ENCODE measurements around the gene MLLT3.

Gene MLLT3

GRCh38 chr9:20640331-20641187, 18.3 kb upstream of the MLLT3 start:
- Mint-ChIP-seq H3K27ac (peak overlapping the region; percentile 9), H3K9me3 (no peaks in the 10 kb centered on the region), H3K4me3 (peak overlapping the region; percentile 28), H3K4me1 (peaks cover 11% of the 10 kb centered on the region), H3K36me3 (peaks cover 5% of the 10 kb centered on the region)
- DNase-seq (ENCODE audit: low spot score in 2 of 2) (peak in 1 of 2 donors; percentile 40), ATAC-seq (peak; percentile 93)

DNA sequence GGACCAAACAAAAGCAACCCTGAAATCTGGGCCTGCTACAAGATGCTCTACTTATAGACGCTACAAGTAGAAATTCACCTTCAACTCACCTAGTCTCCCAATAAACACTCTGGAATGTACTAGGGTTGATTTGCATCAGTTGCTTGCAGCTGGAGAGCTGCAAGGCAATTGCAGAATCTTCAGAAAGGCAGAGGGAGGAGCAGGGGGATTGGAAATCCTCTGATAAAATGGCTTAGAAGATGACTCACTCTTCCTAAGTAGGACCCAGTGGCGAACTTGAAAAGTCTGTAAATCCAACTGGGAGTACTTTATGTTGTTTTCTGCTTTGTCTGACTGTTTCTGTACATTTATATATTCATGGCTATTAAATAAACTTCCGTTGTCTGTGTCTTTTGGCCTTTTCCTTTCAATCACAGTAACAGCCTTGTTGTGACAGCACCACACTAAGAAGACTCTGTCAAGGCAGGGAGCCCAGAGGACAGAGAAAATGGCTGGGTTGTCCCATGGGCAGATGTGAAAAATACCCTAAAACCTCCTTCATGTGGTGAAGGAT, 14.7 kb upstream of the MLLT3 start:
- no peak for DNase-seq (ENCODE audit: low spot score in 2 of 2)
- Mint-ChIP-seq H3K4me1 (peaks cover 11% of the 10 kb centered on the region), H3K36me3 (peaks cover 5% of the 10 kb centered on the region), H3K4me3 (no peak overlapping the region), H3K9me3 (no peaks in the 10 kb centered on the region), H3K27ac (no peak overlapping the region)
- ATAC-seq = no peak

DNA sequence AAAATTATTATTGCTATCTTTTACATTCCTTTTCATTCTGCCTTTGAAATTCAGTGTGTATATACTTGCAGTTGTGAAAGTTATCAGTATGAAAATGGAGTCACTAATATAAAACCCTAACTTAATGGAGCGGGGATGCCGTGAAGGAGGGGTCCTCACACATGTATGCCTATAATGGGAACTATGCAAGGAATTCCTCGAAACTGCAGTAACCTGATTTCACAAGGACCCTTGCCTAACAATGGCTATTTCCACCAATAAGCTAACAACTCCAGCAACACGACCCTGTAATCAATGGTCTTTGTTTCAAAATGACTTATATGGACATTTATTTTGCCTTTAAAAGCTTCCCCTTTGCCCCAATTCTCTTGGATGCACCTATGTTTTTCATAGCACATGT, 12.6 kb upstream of the MLLT3 start:
- ATAC-seq (no peak), DNase-seq (ENCODE audit: low spot score in 2 of 2) (no peak)
- no peak overlapping the region for H3K27ac Mint-ChIP-seq
- H3K4me3 Mint-ChIP-seq = no peak overlapping the region
- H3K9me3 Mint-ChIP-seq = no peaks in the 10 kb centered on the region
- H3K4me1 Mint-ChIP-seq = no peaks in the 10 kb centered on the region
- no peaks in the 10 kb centered on the region for H3K36me3 Mint-ChIP-seq

DNA sequence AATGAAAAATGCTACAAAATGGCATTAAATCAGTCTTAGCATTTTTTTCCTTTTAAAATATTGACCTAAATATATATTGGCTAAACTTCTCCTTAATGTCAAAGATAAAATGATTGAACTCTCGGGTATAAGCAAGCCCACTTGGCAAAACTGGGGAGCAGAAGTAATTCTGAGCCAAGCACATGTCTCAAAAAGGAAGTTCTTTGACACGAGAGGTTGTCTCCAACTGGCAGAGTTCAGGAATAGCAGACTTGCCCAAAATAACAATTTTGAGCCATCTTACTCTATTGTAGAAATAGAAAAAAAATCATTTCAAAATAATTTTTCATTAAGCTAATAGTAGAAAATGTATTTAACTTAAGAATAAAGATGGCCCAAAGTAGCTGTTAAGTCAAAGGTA, 10.4 kb upstream of the MLLT3 start:
- ATAC-seq = no peak
- no peak overlapping the region for H3K27ac Mint-ChIP-seq

GRCh38 chr9:20630241-20630943, 8.1 kb upstream of the MLLT3 start:
- H3K36me3 Mint-ChIP-seq = no peaks in the 10 kb centered on the region
- H3K4me3 Mint-ChIP-seq = no peak overlapping the region
- DNase-seq (ENCODE audit: low spot score in 2 of 2) = no peak
- no peaks in the 10 kb centered on the region for H3K9me3 Mint-ChIP-seq
- no peak for ATAC-seq
- H3K4me1 Mint-ChIP-seq = no peaks in the 10 kb centered on the region
- no peak overlapping the region for H3K27ac Mint-ChIP-seq

More for the DNA sequence above, 10.4 kb upstream of the MLLT3 start:
- DNase-seq (ENCODE audit: low spot score in 2 of 2) = no peak
- Mint-ChIP-seq H3K36me3 (no peaks in the 10 kb centered on the region), H3K4me1 (no peaks in the 10 kb centered on the region), H3K9me3 (no peaks in the 10 kb centered on the region), H3K4me3 (no peak overlapping the region)

GRCh38 chr9:20625003-20625349, 2.7 kb upstream of the MLLT3 start:
- H3K4me1 Mint-ChIP-seq = peaks cover 33% of the 10 kb centered on the region
- peak overlapping the region; percentile 89 for H3K4me3 Mint-ChIP-seq
- peak overlapping the region; percentile 95 for H3K27ac Mint-ChIP-seq

DNA sequence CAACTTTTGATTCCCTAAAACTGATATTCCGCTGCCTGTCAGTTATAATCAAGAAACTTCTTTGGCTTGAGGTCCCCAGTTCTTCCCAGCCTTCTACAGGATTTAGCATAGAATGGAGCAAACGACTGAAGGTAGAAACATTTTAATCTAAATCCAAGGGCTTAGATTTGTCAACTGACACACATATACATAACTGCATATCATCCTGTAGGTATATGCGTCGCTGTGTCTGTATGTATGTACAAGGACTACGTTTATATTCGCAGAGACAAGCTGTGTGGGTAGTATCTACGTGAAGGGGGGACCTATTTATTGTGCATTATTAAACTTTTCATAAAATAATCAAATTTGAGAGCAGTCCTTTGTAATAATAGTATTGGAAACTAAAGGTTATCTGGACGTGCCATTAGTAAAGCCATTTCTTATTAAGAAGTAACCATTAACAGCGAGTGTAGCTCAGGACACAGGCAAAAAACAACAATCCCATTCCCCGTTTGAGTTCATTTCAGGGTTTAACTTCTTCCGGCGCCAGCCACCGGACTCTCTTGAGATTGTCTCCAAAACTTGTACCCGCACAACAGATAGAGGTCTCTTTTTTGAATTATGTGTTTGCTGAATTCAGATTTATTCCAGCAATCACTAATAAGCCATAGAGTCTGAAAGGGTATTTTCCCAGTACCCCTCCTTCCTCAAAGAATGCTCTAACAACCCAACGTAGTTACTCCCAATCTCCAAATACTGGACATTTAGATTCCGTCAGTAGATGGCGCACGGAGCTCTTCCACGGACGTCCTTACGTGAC, 2.1 kb upstream of the MLLT3 start:
- Mint-ChIP-seq H3K36me3 (peaks cover 34% of the 10 kb centered on the region), H3K4me3 (peak overlapping the region; percentile 89), H3K4me1 (peaks cover 37% of the 10 kb centered on the region), H3K27ac (peak overlapping the region; percentile 95), H3K9me3 (no peaks in the 10 kb centered on the region)
- DNase-seq (ENCODE audit: low spot score in 2 of 2) (peak; percentile 17 to 56), ATAC-seq (no peak)

More at GRCh38 chr9:20625003-20625349, 2.7 kb upstream of the MLLT3 start:
- H3K36me3 Mint-ChIP-seq = peaks cover 30% of the 10 kb centered on the region
- DNase-seq (ENCODE audit: low spot score in 2 of 2) = no peak
- no peak for ATAC-seq
- H3K9me3 Mint-ChIP-seq = no peaks in the 10 kb centered on the region

GRCh38 chr9:20623748-20624124, 1.4 kb upstream of the MLLT3 start:
- H3K36me3 Mint-ChIP-seq = peaks cover 34% of the 10 kb centered on the region
- DNase-seq (ENCODE audit: low spot score in 2 of 2) (no peak), ATAC-seq (no peak)
- peak overlapping the region; percentile 89 for H3K4me3 Mint-ChIP-seq
- H3K9me3 Mint-ChIP-seq = no peaks in the 10 kb centered on the region
- H3K27ac Mint-ChIP-seq = peak overlapping the region; percentile 95
- peaks cover 42% of the 10 kb centered on the region for H3K4me1 Mint-ChIP-seq

GRCh38 chr9:20623021-20623747, 885 bp upstream of the MLLT3 start:
- peak; percentile 35 for ATAC-seq
- H3K4me1 Mint-ChIP-seq = peaks cover 47% of the 10 kb centered on the region
- peak overlapping the region; percentile 89 for H3K4me3 Mint-ChIP-seq
- H3K27ac Mint-ChIP-seq = peak overlapping the region; percentile 95
- H3K9me3 Mint-ChIP-seq = no peaks in the 10 kb centered on the region
- peak; percentile 30 to 75 for DNase-seq (ENCODE audit: low spot score in 2 of 2)
- H3K36me3 Mint-ChIP-seq = peaks cover 34% of the 10 kb centered on the region

GRCh38 chr9:20621471-20622329, 599 bp downstream of the MLLT3 start:
- ATAC-seq = peak; percentile 57
- peaks cover 47% of the 10 kb centered on the region for H3K4me1 Mint-ChIP-seq

DNA sequence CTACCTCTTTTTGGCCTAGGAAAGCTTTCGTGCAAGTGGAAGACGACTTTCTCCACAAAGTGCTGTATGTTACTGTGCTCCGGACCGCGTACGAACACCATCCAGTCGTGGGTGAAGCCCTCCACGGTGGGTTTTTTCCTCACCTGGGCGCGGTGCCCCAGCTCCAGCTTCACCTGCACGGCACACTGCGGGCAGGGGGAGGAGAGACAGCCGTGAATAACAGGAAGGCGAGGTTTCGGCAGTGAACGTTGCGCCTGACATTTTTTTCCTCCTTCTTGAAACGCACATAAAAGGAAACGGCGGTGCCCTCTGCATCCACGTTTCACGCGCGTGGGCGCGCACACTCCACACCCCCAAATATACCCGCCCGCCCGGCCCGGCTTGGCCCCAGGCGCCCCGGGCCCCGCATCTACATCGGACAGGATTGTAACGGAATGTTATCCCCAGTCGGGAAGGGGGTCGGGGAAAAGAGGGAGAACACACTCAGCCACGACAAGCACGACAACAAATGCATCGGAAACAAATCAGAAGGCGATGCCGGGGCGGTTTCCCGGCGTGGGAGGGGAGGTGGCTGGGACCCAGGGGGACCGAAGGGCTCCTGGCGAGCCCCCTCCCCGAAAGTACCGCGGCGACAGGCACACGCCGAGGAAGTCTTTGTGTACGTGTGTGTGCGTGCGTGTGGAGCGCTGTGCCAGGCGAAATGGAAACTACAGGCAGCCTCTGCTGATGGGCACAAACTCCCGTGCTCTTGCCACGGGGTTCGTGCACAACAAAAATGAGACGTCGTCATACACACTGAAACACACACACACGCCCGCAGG, 1.4 kb downstream of the MLLT3 start:
- Mint-ChIP-seq H3K36me3 (peaks cover 34% of the 10 kb centered on the region), H3K4me3 (peak overlapping the region; percentile 89), H3K4me1 (peaks cover 47% of the 10 kb centered on the region), H3K27ac (peak overlapping the region; percentile 95), H3K9me3 (no peaks in the 10 kb centered on the region)
- ATAC-seq (peak; percentile 1), DNase-seq (ENCODE audit: low spot score in 2 of 2) (peak; percentile 41 to 70)

More at GRCh38 chr9:20621471-20622329, 599 bp downstream of the MLLT3 start:
- H3K36me3 Mint-ChIP-seq = peaks cover 34% of the 10 kb centered on the region
- H3K27ac Mint-ChIP-seq = peak overlapping the region; percentile 95
- H3K9me3 Mint-ChIP-seq = no peaks in the 10 kb centered on the region
- H3K4me3 Mint-ChIP-seq = peak overlapping the region; percentile 89
- peak; percentile 33 to 77 for DNase-seq (ENCODE audit: low spot score in 2 of 2)

DNA sequence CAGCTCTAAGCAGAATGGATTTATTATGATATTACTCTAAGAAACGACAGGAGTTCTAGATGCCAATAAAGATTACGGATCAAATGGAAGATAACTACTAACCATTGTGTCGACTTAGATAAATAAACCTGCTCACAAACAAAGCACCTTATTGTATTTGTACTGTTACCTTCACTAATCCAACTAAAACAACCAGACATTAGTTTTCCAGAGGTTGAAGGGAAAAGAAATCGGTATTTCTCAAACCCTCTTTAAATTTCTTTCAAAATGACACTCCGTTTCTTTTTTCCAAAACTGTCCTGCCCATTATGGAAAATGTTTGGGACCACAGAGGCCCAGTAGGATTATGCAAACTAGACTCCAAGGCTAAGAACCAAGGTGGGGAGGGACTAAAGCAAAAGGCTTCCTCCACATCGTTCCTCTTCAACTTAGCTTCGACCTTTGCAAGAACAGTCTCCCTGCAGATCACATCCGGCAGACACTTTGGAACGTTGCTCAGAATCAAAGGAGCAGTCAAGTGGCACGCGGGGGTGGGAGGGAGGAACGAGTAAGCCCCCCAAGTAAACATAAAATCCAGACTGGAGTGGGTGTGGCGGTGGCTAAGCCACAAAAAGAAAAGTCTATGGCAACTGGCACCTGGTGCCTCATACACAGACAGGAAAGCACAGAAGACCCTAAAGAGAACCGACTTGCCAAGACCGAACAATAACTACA, 2.7 kb downstream of the MLLT3 start:
- H3K9me3 Mint-ChIP-seq = no peaks in the 10 kb centered on the region
- peaks cover 34% of the 10 kb centered on the region for H3K36me3 Mint-ChIP-seq
- peak overlapping the region; percentile 89 for H3K4me3 Mint-ChIP-seq
- peak overlapping the region; percentile 95 for H3K27ac Mint-ChIP-seq
- H3K4me1 Mint-ChIP-seq = peaks cover 46% of the 10 kb centered on the region
- DNase-seq (ENCODE audit: low spot score in 2 of 2) (no peak), ATAC-seq (no peak)
